Activated CD4-positive, CD25-positive, alpha-beta regulatory T cell treated with anti-CD3 and anti-CD28 coated beads, Interleukin-2, amount 50 U/mL, for 72 hours (primary cell): ENCODE measurements around the gene MT1F.
"Not testable (repeated sequence)": the region's sequence is repeated elsewhere in the genome, so short reads cannot be mapped to it uniquely, and the experiment has no call there.

Source experiments
- DNase-seq: peaks from one replicate; pipeline ENCODE4 v3.0.0; 2021

The MT1F gene

DNA sequence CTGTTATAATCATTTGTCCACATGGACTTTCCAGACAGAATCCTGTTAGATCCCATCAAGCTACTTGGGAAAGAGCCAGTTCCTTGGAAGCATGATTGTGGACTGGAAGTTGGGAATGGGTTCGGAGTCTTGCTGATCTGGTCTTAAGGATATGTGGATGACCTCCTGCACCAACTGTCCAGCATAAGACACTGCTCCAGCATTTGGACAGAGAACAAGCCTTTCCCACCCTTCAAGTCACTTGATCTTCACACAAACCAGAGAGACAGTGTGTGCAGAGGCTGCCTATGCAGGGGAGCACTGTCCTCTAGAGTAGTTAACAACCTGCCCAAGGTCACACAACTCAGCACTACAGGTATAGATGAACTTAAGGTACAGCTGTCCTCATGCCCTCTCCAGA is 11.9 kb upstream of the MT1F start:
- DNase-seq: no peak

DNA sequence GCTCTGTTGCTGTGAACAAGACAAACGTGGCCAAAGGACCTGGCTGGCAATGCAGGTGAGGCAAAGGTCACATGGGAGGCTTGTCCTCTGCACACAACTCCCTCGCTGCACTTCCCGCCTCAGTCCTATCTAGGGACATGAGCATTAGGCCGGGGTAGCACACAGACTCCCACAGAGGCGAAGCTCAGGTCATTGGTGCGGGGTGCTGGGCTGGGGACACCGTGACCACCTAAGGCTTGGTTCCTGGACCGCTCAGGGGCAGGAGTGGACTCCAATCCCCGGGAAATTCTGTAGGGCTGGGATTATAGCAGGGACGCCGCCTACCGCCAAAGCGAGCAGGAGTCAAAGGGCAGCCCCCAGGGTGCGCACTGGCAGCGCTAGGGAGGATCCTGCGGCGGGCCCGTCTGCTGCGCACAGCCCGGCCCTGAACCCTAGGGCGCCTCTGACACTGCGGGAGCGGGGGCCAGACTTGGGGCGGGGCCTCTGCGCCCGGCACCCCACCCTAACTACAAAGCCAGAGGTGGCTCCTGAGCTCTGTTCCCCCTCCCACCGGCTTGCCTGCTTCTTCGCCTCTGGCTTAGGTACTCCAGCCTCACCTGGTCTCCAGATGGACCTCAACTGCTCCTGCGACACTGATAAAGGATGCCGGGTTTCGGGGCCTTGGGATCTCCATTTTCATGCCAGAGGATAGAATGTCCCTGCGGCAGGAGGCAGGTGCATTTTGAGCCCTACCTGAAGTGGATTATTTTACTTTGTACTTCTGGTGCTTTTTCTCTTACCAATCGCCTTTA is 9.9 kb upstream of the MT1F start:
- no peak for DNase-seq

DNA sequence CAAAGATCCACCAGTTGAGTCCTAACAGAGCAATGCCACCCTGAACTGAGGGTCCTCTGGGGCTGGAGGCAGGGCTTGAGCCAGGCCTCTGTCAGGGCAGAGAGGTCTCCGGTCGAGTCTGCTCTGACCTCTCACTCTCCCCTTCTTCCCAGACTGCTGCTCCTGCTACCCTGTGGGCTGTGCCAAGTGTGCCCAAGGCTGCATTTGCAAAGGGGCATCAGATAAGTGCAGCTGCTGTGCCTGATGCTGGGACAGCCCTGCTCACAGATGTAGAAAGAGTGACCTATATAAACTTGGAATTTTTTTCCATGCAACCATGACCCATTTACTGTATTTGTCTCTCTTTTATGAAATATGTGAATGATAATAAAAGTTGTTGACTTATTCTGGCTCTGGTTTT is 8.5 kb upstream of the MT1F start:
- no peak for DNase-seq

DNA sequence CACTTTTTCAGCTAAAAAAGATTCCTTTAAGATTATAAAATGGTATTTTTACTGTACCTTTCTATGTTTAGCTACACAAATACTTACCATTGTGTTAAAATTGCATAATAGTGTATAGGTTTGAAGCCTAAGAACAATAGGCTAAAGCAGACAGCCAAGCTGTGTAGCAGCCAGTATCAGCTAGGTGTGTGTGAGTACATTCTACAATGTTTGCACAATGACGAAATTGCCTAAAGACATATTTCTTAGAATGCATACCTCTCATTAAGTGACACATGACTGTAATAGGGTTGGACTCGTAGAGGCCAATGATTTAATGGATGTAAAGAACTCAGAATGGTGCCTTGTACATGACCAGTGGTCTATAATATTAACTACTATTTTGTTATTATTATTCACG is 7.9 kb upstream of the MT1F start:
- DNase-seq: no peak

DNA sequence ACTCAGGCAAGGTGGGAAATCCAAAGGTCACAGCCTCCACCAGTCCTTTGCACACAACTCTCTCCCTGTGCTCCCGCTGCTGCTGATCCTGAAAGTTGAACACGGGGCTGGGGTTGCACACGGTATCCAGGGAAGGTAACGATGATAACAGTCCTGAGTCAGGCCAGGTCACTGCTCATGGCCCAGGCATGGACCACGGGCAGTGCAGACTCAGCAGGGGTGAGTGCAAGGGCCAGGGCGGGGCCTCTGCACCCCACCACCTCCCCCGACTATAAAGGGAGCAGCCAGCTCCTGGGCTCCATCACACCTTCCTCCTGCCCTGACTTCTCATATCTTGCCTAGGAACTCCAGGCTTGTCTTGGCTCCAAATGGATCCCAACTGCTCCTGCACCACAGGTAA is 6.2 kb upstream of the MT1F start, which contains the start of gene MT1B:
MT1B (plus strand) TSS at position 301 of the 400 bp plus-strand sequence; CDS start at position 369, 68 bp downstream.
- DNase-seq: no peak

DNA sequence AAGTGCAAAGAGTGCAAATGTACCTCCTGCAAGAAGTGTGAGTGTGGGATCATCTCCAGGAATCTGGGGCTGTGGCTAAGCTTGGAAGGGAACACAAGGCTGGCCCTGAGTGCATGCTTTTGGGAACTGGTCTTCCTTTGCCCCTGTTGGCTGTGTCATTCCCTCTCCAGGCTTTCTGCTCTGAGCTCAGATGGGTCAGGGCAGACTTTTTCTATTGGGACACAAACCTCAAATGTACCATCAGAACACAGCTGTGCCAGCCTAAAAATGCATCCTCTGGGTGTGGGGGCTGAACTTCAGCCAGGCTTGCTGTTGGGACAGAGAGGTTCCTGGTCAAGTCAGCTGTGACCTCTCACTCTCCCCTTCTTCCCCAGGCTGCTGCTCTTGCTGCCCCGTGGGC is 5.2 kb upstream of the MT1F start:
- DNase-seq: no peak

DNA sequence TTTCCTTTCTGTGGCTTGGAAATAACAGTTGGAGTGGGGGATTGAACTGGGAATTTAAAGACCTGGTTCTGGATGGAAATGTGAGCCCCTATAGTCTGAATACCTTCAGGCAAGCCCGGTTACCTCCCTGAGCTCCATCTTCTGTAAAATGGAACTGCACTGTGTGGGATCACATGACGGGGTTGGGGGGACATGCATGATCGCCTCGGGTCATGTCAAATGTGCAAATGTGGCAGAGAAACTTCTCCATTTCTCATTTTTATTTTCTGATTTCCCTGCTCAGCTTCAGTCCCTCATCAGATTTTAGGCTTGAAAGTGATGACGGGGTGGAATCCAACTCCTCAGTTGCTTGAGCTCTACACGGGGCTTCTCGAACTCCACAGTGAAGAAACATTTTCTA is 4.5 kb upstream of the MT1F start:
- no peak for DNase-seq

DNA sequence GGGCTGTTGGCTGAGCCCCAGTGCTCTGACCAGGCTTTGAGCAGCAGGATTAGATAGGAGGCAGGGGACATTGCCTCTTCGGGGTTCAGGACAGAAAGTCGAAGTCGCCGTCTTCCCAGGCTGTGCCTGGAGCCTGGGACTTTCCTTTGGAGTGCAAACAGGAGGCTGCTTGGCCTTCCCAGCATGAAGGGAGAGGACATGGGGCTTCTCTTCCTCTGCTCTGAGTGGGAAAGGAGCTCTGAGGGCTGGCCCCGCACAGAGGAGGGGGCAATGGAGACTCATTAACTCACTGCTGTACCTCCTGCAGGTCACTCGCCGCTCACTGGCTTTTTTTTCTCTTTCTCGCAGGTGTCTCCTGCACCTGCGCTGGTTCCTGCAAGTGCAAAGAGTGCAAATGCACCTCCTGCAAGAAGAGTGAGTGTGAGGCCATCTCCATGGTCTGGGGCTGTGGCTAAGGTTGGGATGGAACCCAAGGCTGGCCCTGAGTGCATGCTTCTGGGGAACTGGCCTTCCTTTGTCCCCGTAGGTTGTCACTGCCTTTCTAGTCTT is 642 bp downstream of the MT1F start:
- DNase-seq: no peak

DNA sequence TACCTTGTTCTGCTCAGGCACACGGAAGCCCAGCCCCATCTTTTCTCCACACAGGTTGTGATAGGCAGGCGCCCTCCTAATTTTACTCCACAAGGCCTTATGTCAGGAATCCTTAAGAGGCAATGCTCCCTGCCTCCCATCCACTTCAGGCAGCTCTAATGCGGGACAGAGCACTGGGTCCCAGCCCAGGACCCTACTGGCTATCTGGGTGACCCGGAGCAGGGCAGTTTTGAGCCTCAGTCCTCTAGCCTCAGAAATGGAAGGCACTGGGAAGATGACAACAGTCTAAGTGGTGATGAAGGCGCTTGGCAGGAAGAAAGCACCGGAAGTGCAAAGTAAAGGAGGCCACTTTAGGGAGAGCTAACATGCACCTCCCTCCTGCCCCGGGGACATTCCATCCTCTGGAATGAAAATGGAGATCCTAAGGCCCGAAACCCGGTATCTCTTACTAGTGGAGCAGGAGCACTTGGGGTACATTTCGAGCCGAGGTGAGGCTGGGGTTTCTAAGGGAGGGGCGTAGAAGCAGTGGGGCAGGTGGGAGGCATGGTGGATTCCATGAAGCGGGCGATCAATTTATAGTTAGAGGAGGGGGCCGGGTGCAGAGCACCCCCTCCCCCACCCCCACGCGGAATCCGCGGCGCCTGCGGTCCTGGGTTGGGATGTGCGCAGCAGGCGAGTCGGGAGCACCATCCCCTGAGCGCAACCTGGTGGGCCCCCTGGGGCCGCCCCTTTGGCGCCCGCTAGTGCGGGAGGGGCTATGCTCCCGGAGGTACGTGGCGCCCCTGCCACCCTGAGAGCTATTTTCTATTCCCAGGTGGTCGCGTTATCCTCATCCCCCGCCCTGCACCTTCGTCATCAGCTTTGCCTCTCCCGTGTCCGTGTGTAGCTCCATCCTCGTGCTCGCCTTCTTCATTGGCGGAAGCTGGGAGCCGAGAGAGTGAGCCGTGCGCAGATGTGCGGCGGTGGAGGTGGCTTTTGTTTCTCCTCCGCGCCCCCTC is 4.9 kb downstream of the MT1F start:
- DNase-seq: no peak

DNA sequence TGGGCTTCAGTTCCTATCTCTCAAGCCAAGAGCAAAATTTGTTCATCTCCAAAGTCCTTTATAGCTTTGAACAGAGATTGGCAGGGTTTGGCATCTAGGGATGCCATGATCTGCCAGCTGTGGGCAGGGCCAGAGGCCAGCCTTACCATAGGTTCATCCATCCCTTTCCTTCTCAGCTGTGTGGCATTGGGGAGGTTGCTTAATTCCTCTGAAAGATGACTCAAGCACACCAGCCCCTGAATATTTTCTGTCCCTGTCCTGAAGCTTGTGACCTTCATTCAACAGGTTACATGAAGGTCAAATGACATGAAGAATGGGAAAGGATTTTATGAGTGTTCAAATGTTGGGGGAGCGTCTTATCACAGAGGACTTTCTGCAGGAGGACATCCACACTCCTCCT is 6.7 kb downstream of the MT1F start:
- DNase-seq: no peak

DNA sequence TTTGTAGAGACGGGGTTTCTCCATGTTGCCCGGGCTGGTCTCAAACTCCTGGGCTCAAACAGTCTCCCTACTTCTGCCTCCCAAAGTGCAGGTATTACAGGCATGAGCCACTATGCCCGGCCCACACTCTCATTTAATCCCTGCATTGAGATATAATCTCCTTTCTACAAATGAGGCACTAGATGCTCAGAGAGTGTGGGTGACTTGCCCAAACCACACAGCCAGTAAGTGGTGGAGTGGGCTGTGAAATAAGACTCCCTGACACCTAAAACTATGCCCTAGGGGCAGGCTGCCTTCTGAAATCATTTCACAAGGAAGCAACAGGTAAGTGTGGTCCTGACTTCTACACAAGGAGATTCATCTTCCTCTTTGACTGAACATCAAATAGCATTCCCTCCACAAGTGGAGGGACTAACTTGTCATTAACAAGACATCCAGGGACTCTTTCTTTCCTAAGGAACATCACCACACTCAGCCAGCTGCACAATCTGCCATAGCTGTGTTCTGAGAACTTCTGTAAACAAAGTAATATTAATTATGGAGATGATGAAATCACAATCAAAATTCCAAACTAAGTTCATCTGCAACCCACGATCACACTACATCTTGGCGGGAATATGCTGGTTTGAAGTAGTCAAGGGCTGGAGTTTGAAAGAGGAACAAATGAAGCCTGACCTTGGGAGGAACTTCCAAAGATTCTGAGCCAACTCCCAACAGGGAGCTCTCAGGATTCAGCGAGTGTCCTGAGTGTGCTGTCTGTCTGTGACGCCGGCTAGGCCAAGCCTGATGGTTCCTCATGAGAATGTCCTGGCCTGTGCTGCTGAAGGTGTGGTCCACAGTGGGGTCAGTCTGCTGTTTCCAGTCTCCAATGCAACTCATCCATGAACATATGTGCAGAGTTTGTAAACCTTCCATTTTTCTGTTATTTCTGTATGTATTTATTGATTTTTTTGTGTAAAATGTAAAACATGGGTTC is 7.8 kb downstream of the MT1F start:
- not testable (repeated sequence) for DNase-seq

DNA sequence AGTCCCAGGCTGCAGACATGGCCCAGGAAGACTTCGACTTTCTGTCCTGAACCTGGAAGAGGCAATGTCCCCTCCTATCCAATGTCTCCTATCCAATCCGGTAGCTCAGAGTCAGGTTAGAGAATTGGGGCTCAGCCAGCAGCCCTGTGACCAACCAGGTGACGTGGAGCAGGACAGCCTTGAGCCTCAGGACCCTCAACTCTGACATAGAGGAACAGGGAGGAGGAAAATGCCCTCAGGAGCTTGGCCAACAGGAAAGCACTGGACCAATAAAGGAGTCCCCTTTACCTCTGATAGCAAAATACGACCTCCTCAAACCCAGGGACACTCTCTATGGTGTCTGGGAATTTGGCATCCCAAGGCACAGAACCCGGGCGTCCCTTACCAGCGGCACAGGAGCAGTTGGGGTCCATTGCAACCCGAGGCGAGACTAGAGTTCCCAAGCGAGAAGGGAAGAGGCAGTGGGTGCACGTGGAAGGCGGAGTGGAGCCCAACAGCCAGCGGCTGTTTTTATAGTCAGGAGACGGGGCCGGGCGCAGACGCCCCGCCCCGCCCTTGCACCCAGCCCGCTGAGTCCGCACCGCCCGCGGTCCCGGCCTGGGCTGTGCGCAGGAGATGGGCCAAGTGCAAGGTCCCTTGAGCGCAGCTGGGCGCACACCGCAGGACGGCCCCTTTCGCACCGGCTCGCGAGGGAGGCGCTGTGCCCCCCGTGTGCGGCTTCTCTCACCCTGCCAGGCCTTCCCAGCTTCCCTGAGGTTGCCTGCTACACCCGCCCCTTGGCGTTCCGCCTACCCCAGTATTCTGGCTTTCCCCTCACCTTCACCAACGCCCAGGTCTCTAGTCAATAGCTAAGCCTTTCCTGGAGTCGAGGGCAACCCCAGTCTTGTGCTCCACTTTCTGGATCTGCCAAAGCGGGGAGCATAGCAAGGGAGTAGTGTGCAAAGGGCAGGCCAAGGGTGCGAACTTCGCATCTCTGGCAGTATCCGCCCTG is 10.1 kb downstream of the MT1F start, which contains the start of gene MT1G:
MT1G (minus strand) TSS at position 485 of the 991 bp plus-strand sequence; CDS start at position 413, 72 bp downstream.
- DNase-seq: no peak

DNA sequence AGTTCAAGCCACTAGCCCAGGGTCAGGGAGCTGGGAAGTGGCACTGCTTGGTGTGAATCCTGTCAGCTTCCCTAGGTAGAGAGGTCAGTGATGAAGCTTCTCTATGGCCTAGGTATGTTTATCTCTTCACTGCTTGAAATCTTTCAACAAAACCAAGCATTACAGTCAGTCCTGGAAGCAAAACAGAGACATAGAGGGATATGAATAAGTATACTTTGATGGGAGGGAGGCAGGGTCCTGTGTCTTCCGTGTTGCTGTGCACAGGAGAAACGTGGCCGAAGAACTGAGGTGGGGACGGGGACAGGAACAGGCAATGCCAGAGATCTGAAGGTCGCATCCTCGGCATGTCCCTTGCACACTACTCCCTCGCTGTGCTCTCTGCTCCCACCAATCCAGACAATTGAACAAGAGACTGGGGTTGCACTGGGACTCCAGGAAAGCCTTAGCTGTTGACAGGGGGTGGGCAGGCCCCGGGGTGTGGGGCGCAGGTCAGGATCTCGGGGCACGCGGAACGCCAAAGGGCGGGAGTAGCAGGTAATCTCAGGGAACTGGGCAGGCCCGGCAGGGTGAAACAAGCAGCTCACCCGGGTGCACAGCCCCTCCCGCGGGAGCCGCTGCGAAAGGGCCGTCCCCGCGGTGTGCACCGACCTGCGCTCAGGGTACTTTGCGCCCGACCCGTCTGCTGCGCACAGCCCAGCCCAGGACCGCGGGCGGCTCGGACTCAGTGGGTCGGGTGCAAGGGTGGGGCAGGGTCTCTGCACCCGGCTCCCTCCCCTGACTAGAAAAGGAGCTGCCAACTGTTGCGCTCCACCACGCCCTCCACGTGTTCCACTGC is 11.5 kb downstream of the MT1F start, which contains the start of gene MT1H:
MT1H (plus strand) TSS at position 810 of the 835 bp plus-strand sequence. CDS start 71 bp downstream, outside the sequence.
- no peak for DNase-seq

DNA sequence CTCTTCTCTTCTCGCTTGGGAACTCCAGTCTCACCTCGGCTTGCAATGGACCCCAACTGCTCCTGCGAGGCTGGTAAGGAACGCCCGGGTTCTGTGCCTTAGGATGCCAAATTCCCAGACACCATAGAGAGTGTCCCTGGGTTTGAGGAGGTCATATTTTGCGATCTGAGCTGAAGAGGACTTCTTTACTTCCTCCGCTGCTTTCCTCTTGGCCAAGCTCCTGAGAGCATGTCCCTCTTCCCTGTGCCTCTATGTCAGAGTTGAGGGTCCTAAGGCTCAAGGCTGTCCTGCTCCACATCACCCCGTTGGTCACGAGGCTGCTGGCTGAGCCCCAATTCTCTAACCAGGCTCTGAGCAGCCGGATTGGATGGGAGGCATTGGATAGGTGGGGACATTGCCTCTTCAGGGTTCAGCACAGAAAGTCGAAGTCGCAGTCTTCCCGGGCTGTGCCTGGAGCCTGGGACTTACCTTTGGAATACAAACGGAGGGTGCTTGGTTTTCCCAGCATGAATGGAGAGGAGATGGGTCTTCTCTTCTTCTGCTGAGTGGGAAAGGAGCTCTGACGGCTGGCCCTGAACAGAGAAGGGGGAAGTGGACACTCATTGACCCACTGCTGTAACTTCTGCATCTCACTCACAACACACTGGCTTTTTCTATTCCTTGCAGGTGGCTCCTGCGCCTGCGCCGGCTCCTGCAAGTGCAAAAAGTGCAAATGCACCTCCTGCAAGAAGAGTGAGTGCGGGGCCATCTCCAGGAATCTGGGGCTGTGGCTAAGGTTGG is 12.3 kb downstream of the MT1F start:
- no peak for DNase-seq

DNA sequence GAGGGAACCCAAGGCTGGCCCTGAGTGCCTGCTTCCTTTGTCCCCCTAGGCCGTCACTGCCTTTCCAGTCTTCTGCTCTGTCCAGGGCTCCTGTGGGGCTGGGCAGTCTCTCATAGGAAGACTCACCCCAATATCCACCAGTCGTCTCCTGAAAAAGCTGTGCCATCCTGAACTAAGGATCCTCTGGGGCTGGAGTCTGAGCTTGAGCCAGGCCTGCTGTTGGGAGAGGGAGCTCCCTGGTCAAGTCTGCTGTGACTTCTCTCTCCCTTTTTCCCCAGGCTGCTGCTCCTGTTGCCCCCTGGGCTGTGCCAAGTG is 12.8 kb downstream of the MT1F start:
- no peak for DNase-seq

DNA sequence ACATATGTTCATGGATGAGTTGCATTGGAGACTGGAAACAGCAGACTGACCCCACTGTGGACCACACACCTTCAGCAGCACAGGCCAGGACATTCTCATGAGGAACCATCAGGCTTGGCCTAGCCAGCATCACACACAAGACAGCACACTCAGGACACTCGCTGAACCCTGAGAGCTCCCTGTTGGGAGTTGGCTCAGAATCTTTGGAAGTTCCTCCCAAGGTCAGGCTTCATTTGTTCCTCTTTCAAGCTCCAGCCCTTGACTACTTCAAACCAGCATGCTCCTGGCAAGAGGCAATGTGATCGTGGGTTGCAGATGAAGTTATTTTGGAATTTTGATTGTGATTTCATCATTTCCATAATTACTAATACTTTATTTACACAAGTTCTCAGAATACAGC is 13.9 kb downstream of the MT1F start:
- DNase-seq: not testable (repeated sequence)

DNA sequence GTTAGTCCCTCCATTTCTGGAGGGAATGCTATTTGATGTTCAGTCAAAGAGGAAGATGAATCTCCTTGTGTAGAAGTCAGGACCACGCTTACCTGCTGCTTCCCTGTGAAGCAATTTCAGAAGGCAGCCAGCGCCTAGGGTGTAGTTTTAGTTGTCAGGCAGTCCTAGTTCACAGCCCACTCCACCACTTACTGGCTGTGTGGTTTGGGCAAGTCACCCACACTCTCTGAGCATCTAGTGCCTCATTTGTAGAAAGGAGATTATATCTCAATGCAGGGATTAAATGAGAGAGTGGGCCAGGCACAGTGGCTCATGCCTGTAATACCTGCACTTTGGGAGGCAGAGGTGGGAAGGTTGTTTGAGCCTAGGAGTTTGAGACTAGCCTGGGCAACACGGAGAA is 14.4 kb downstream of the MT1F start:
- not testable (repeated sequence) for DNase-seq

DNA sequence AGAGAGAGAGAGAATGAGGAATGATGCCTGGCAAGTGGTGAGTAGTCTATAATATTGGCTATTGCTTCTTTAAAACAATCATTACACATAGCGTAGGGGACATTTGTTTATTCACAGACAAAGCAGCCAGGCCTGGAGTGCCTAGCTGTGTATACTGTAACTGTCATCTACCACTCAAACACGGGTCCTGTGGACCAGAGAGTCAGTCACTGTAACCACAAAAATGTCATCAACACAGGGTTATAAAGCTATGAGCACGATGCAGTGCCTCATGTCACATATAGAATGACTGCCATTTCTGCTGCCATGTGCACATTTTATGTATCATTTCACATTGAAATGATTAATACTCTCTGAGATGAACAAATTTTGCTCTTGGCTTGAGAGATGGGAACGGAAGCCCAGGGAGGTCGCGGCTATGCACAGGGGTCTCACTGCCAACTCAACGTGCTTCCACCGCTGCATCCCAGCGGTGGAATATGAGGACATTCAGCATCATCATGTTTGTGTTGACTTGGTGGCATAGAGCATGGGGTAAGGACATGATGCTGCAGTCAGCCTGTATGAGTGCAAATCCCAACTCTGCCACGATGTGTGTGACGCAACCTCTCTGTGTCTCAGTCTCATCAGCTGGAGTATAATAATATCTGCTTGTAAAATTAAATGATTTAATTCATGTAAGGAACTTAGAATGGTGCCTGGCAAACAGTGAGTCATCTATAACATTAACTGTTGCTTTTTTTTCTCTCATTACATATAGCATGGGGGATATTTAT is 15.2 kb downstream of the MT1F start:
- DNase-seq: no peak
